DOHH2 (cell line): ENCODE results near the gene RASGRP3.

Experiments used
- H3F3A ChIP-seq: fragments of 200-600 bp; sonication (generic), shearing (Covaris generic); 2 replicates; pipeline ENCODE4 v1.6.0; 2016; ENCODE audit warnings: antibody characterized with exemption, mild to moderate bottlenecking; ENCODE audit not compliant: control insufficient read depth, insufficient read depth
- H3K27ac ChIP-seq: fragments of 200-600 bp; sonication (generic); 2 replicates; pipeline ENCODE4 v1.5.1; 2014; ENCODE audit warnings: low read depth, mild to moderate bottlenecking, low read length, moderate library complexity
- H3K27me3 ChIP-seq: fragments of 200-600 bp; sonication (generic); 2 replicates; pipeline ENCODE4 v1.6.1; 2014; ENCODE audit warnings: mild to moderate bottlenecking, low read length, mixed read lengths; ENCODE audit not compliant: control insufficient read depth
- H3K36me3 ChIP-seq: fragments of 200-600 bp; sonication (generic); 2 replicates; pipeline ENCODE4 v1.6.1; 2014; ENCODE audit warnings: mild to moderate bottlenecking, low read length, moderate library complexity, mixed read lengths; ENCODE audit not compliant: control insufficient read depth
- H3K4me1 ChIP-seq: fragments of 200-600 bp; sonication (generic); 2 replicates; pipeline ENCODE4 v1.6.1; 2014; ENCODE audit warnings: mild to moderate bottlenecking, low read length, mixed read lengths; ENCODE audit not compliant: control insufficient read depth
- H3K4me2 ChIP-seq: fragments of 200-600 bp; sonication (generic); 2 replicates; pipeline ENCODE4 v1.6.0; 2014; ENCODE audit warnings: mild to moderate bottlenecking, low read length, moderate library complexity
- H3K4me3 ChIP-seq: fragments of 200-600 bp; sonication (generic); 2 replicates; pipeline ENCODE4 v1.5.1; 2014; ENCODE audit warnings: mild to moderate bottlenecking, low read length, mixed read lengths
- H3K79me2 ChIP-seq: fragments of 200-600 bp; sonication (generic); 2 replicates; pipeline ENCODE4 v1.6.1; 2014; ENCODE audit warnings: mild to moderate bottlenecking, low read length, mixed read lengths; ENCODE audit not compliant: control insufficient read depth
- H3K9me2 ChIP-seq: fragments of 200-600 bp; sonication (generic); replicated peaks from 2 replicates; pipeline ENCODE4 v1.6.1; 2014; ENCODE audit warnings: mild to moderate bottlenecking, low read length, mixed read lengths; ENCODE audit not compliant: control insufficient read depth
- H3K9me3 ChIP-seq: fragments of 200-600 bp; sonication (generic); 2 replicates; pipeline ENCODE4 v1.6.1; 2014; ENCODE audit warnings: antibody characterized with exemption, low read length, mixed read lengths; ENCODE audit not compliant: control insufficient read depth, insufficient read depth
- H4K20me1 ChIP-seq: fragments of 200-600 bp; sonication (generic); 2 replicates; pipeline ENCODE4 v1.6.0; 2014; ENCODE audit warnings: low read depth, mild to moderate bottlenecking, antibody characterized with exemption, low read length, moderate library complexity; ENCODE audit not compliant: control insufficient read depth, insufficient read depth
- EZH2phosphoT487 ChIP-seq: fragments of 200-600 bp; sonication (generic); IDR thresholded peaks from 2 replicates; pipeline ENCODE4 v1.6.1; 2017; ENCODE audit warnings: borderline replicate concordance, mild to moderate bottlenecking, antibody characterized with exemption, low read length, moderate library complexity, mixed read lengths
- TF ChIP-seq, protein P1 (sequence below): fragments of 200-600 bp; sonication (generic); IDR thresholded peaks from one replicate; pipeline ENCODE4 v1.5.1; 2014; ENCODE audit warnings: antibody characterized with exemption, mild to moderate bottlenecking, low read depth, low read length; ENCODE audit not compliant: poor library complexity, severe bottlenecking

The RASGRP3 gene

DNA sequence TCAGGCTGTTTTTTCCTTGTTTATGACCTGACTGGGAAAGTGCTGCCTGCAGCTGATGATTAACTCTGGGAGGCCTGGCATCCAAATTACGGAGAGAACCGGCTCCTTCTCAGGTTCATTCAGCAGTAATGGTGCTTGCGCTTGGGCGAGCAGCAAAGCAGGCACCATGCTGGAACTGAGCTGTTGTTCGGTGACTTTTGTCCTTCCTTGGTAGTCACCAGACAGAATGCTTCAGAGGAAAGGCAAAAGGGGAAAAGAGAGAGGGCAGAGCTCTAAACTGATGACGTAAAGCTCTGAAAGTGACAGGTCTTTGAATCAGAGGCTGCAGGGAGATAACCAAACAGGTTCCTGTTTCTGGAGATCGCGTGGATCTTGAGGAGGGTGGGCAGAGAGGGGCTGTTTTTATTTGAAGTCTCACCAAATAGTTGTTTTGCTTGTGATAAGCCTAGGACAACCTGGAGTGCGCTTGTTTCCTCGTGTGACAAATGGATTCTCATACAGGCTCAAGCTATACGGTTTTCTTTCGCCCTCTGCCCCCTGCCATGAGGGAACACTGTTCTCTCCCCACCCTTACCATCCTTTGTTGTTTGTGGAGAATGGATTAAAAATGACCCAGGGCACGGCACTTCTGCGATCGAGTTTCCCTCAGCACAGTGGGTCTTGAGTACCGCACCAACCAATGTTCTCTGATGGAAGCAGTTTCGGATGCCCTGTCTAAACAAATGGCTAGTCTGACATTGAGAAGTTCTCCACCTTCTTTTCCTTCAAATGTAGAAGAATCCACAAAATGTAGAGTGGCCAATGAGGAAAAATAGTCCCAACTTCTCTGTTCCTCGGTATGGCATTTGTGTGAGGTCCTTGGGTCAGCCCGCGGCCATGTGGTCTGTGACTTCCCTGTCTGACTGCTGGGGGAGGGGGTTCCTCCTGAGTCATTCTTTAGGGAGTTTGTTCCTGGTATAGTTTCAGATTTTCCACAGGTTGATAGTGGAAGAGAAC is 1.3 kb downstream of the RASGRP3 start:
- Histone ChIP-seq H3K36me3 (peaks cover 51% of the 10 kb centered on the region), H3K27ac (peak overlapping the region; percentile 87), H3F3A (peaks cover 28% of the 10 kb centered on the region), H3K27me3 (no peaks in the 10 kb centered on the region), H3K9me3 (no peaks in the 10 kb centered on the region), H3K4me3 (peak overlapping the region; percentile 99), H3K9me2 (no peaks in the 10 kb centered on the region), H4K20me1 (no peaks in the 10 kb centered on the region), H3K4me1 (peaks cover 50% of the 10 kb centered on the region), H3K79me2 (peaks cover 63% of the 10 kb centered on the region), H3K4me2 (peak overlapping the region; percentile 65)
- no peak for TF ChIP-seq EZH2phosphoT487
- TF ChIP-seq, protein P1, sequence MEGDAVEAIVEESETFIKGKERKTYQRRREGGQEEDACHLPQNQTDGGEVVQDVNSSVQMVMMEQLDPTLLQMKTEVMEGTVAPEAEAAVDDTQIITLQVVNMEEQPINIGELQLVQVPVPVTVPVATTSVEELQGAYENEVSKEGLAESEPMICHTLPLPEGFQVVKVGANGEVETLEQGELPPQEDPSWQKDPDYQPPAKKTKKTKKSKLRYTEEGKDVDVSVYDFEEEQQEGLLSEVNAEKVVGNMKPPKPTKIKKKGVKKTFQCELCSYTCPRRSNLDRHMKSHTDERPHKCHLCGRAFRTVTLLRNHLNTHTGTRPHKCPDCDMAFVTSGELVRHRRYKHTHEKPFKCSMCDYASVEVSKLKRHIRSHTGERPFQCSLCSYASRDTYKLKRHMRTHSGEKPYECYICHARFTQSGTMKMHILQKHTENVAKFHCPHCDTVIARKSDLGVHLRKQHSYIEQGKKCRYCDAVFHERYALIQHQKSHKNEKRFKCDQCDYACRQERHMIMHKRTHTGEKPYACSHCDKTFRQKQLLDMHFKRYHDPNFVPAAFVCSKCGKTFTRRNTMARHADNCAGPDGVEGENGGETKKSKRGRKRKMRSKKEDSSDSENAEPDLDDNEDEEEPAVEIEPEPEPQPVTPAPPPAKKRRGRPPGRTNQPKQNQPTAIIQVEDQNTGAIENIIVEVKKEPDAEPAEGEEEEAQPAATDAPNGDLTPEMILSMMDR, result no peak

DNA sequence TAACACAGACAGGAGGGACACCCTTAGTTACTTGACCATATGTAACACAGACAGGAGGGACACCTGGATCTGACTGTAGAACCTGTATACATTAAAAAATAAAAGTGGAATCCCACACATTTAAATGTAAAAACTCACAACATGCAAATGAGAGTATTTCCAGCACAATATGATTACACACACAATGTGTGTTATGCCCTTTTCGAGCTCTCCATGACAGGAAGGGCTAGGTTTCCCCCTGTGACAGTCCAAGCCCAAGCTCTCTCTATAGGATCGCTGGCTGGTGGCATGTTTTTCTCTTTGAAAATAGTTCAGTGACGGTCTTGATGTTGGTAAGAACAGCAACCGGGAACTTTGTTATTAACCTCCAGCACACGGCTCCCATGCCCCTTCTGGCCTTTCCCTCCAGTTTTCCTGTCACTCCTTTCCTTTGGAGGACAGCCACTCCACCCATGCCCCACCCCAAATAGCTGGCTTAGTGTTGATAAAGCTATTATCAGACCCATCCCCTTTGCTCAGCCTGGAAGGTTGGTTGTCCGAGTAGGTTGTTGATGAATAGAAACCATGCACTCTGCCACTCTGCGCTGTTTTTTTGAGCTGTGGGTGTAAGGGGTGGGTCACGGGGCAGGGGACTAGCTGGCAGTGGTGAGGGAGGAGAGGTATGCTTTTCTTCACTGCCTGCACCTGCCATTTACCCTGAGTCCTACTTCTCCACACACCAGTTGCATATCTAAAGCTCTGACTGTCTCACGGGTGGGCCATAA is 2.7 kb downstream of the RASGRP3 start:
- Histone ChIP-seq H3K4me3 (peak overlapping the region; percentile 99), H3K27ac (peak overlapping the region; percentile 87), H3K79me2 (peaks cover 76% of the 10 kb centered on the region), H3K4me2 (peak overlapping the region; percentile 65), H3K36me3 (peaks cover 65% of the 10 kb centered on the region), H4K20me1 (no peaks in the 10 kb centered on the region), H3F3A (peaks cover 33% of the 10 kb centered on the region), H3K9me3 (no peaks in the 10 kb centered on the region), H3K9me2 (no peaks in the 10 kb centered on the region), H3K27me3 (no peaks in the 10 kb centered on the region), H3K4me1 (peaks cover 64% of the 10 kb centered on the region)
- no peak for TF ChIP-seq EZH2phosphoT487
- TF ChIP-seq, protein P1, result no peak

DNA sequence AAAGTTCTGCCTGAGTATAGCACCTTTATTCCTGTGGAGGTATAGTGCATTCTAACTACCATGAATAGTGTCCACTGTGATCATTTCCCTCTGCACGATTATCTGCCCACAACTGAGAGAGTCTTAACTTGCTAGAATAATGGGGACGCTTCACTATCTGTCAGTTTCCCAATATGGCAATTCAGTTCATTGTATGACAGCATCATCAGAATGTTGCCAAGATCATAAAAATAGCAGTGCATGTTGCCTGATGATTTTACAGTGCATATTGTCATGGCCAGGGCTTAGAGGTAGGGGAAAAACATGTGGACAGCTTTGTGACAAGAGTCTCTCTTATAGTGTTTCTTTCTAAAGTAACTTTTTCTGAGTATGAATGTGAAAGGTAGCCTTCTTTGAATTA is 6.1 kb downstream of the RASGRP3 start:
- Histone ChIP-seq H3K4me1 (peaks cover 80% of the 10 kb centered on the region), H3F3A (peaks cover 34% of the 10 kb centered on the region), H3K79me2 (peaks cover 100% of the 10 kb centered on the region), H3K9me3 (peaks cover 19% of the 10 kb centered on the region), H3K4me2 (peak overlapping the region; percentile 77), H3K27me3 (no peaks in the 10 kb centered on the region), H3K27ac (peak overlapping the region; percentile 70), H4K20me1 (no peaks in the 10 kb centered on the region), H3K9me2 (no peaks in the 10 kb centered on the region), H3K36me3 (peaks cover 90% of the 10 kb centered on the region), H3K4me3 (peak overlapping the region; percentile 62)
- no peak for TF ChIP-seq EZH2phosphoT487
- TF ChIP-seq, protein P1, result no peak
